GM19463 (cell line): ENCODE measurements around the gene CCDC148.
"Not testable (repeated sequence)": the region's sequence is repeated elsewhere in the genome, so short reads cannot be mapped to it uniquely, and the experiment has no call there.

ENCODE experiments used
- ATAC-seq: cut with Tn5 transposase; IDR thresholded peaks from one replicate; pipeline ENCODE4 v1.9.1; 2021; ENCODE audit warnings: mild to moderate bottlenecking, moderate library complexity; ENCODE audit not compliant: unreplicated experiment

The CCDC148 gene

GRCh38 chr2:158378926-158379325 lies 77.6 kb downstream of the CCDC148 start:
- ATAC-seq, result no peak

- no peak for ATAC-seq
Measured at GRCh38 chr2:158366342-158366741, 90.2 kb downstream of the CCDC148 start.

GRCh38 chr2:158359846-158360245 lies 96.7 kb downstream of the CCDC148 start:
- ATAC-seq, result no peak

GRCh38 chr2:158357699-158358098 lies 98.9 kb downstream of the CCDC148 start:
- no peak for ATAC-seq

GRCh38 chr2:158357122-158357521 lies 99.4 kb downstream of the CCDC148 start:
- ATAC-seq, result no peak

GRCh38 chr2:158351466-158351816 lies 105.1 kb downstream of the CCDC148 start:
- not testable (repeated sequence) for ATAC-seq

GRCh38 chr2:158350751-158351465 lies 105.6 kb downstream of the CCDC148 start:
- ATAC-seq, result not testable (repeated sequence)

GRCh38 chr2:158346032-158346431 lies 110.5 kb downstream of the CCDC148 start:
- ATAC-seq, result no peak

GRCh38 chr2:158339513-158339912 lies 117.0 kb downstream of the CCDC148 start:
- no peak for ATAC-seq

GRCh38 chr2:158337018-158337417 lies 119.5 kb downstream of the CCDC148 start:
- no peak for ATAC-seq

- ATAC-seq, result not testable (repeated sequence)
Measured at GRCh38 chr2:158331799-158332198, 124.8 kb downstream of the CCDC148 start.

- ATAC-seq, result no peak
Measured at GRCh38 chr2:158325782-158326340, 130.7 kb downstream of the CCDC148 start.

GRCh38 chr2:158325031-158325781 lies 131.3 kb downstream of the CCDC148 start:
- no peak for ATAC-seq

GRCh38 chr2:158323381-158323780 lies 133.2 kb downstream of the CCDC148 start:
- ATAC-seq, result no peak

- no peak for ATAC-seq
Measured at GRCh38 chr2:158321264-158321663, 135.3 kb downstream of the CCDC148 start.

GRCh38 chr2:158319269-158319668 lies 137.3 kb downstream of the CCDC148 start:
- ATAC-seq, result no peak

- no peak for ATAC-seq
Measured at GRCh38 chr2:158317642-158318041, 138.9 kb downstream of the CCDC148 start.

- ATAC-seq, result no peak
Measured at GRCh38 chr2:158315803-158316414, 140.6 kb downstream of the CCDC148 start.

GRCh38 chr2:158315000-158315399 lies 141.6 kb downstream of the CCDC148 start:
- no peak for ATAC-seq

- ATAC-seq, result no peak
Measured at GRCh38 chr2:158313734-158314133, 142.8 kb downstream of the CCDC148 start.

GRCh38 chr2:158312981-158313380 lies 143.6 kb downstream of the CCDC148 start:
- ATAC-seq, result no peak

GRCh38 chr2:158310407-158310806 lies 146.1 kb downstream of the CCDC148 start:
- ATAC-seq, result not testable (repeated sequence)
